HuH-7 (cell line): ENCODE results near the gene WDR62.
A peak's percentile ranks its signal among the peaks of the same experiment; 100 is the strongest.
"Not testable (repeated sequence)": the region's sequence is repeated elsewhere in the genome, so short reads cannot be mapped to it uniquely, and the experiment has no call there.

Experiments
- DNase-seq: peaks from one replicate; pipeline ENCODE4 v3.0.0; 2011; ENCODE audit warnings: low spot score

WDR62 gene

DNA sequence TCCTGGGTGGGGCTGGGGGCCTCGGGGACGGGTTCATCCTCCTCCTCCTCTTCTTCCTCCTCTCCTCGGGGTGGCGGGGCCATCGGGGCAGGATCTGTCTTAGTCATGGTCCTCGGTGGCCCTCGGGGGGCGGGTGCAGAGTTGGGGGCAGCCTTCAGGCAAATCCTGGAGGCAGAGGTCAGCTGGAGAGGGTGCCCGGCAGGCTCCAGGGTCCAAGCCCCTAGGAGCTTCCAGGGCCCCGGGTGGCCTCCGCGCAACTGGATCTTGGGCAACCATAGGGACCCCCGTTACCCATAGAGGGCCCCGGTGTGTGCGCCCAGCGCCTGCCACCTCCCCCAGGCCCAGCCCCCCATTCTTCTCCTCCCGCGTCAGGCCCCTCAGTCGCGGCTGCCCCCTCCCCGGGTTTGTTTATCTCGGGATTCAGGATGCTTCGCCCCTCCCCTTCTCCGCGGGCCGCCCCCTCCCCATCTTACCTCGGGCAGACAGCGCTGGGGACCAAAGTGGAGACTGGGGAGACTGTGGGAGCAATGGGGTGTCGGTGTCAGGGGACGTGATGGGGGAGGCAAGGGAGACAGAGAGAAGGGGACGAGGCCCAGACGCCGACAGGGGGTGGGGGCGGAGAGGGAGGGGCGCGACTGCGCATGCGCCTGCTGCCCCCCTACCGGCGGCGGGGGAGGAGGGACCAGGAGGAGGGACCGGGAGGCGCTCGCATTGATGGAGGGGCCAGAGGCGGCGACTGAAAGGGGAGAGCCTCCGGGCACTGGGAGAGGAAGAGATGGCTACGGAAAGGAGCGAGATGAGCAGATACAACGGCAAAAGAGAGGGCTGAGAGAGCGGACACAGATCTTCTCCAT, 22.2 kb upstream of the WDR62 start, which contains the start of gene CLIP3:
CLIP3 (minus strand) TSS at position 623 of the 854 bp plus-strand sequence; CDS start at position 107, 516 bp downstream.
- no peak for DNase-seq

GRCh38 chr19:36040495-36040894, 14.2 kb upstream of the WDR62 start:
- no peak for DNase-seq

GRCh38 chr19:36041092-36041491, 13.6 kb upstream of the WDR62 start:
- not testable (repeated sequence) for DNase-seq

DNA sequence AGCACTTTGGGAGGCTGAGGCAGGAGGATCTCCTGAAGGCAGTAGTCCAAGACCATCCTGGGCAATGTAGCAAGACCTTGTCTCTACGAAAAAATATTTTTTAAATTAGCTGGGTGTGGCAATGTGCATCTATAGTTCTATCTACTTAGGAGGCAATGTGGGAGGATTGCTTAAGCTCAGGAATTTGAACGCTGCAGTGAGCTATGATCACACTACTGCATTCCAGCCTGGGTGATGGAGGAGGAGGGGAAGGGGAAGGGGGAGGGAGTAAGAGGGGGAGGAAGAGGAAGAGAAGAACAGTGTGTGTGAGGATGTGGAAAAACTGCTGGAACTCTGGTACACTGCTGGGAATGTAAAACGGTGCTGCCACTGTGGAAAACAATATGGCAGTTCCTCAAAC, 12.9 kb upstream of the WDR62 start:
- DNase-seq = peak; percentile 52

GRCh38 chr19:36043952-36044351, 10.7 kb upstream of the WDR62 start:
- DNase-seq = no peak

GRCh38 chr19:36046443-36047050, 8.2 kb upstream of the WDR62 start:
- DNase-seq = no peak

- DNase-seq = no peak
These were observed 6.9 kb upstream of the WDR62 start for GRCh38 chr19:36047835-36048234.

GRCh38 chr19:36049080-36049698, 5.5 kb upstream of the WDR62 start:
- DNase-seq = no peak

GRCh38 chr19:36051236-36051635, 3.5 kb upstream of the WDR62 start:
- peak; percentile 68 for DNase-seq

GRCh38 chr19:36051637-36052036, 3.1 kb upstream of the WDR62 start:
- no peak for DNase-seq

DNA sequence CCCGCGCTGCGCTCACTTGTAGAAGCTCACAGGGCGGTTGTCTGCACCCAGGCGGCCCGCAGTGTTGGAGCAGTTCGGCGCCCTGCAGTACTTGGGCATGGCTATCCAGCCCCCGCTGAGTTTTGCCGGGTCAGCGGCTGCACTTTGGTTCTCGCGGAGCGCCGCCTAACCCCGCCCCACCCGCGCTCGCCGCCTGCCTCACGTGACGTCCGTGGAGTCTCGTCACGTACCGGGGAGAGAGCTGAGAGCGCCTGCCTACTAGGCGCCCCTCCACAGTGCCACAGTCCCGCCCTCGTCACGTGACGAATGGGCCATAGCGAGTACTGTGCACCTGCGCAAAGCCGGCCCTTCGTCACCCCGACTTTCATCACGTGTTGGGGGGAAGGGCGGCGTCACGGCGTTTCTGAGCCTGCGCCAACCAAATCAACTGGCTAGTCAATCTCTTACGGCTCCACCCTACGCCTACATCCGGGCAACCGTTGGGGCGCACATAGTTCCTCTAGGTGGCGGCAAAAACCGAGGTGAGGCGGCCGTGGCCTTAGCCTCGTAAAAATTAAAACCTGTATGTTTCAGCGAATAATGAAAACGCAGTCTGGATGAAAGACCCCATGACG, 471 bp upstream of the WDR62 start, which contains the start of gene THAP8:
THAP8 (minus strand) TSS at position 167 of the 614 bp plus-strand sequence; CDS start at position 99, 68 bp downstream.
- peak; percentile 99 for DNase-seq

DNA sequence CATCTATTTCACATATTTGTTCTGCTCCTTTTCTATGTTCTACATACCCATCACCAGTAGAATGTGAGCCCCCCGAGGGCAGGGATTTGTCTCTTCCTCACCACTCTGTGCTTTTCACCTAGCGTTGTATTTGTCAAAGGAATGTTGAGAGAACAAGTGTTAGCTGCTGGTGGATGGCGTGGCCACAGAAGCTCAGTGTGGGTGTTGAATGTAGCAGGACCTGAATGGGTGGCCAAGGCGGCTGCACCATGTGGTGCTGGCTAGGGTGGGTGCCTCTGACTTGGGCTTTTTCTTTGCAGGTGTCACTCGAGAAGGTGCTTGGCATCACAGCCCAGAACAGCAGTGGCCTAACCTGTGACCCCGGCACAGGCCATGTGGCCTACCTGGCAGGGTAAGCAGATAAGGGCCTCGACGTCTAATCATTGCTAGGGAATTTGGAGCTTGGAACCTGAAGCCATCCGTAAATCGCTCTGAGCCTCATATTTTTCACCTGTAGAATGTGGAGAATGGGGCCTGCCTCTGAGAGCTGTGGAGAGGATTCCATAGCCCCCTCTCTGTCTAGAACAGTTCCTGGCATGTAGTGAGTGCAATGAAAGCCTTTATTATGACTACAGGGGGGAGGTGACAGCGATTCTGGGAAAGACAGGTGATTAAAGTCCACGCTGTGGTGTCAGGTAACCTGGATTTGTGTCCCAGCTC, 3.9 kb downstream of the WDR62 start:
- DNase-seq = peak; percentile 44

DNA sequence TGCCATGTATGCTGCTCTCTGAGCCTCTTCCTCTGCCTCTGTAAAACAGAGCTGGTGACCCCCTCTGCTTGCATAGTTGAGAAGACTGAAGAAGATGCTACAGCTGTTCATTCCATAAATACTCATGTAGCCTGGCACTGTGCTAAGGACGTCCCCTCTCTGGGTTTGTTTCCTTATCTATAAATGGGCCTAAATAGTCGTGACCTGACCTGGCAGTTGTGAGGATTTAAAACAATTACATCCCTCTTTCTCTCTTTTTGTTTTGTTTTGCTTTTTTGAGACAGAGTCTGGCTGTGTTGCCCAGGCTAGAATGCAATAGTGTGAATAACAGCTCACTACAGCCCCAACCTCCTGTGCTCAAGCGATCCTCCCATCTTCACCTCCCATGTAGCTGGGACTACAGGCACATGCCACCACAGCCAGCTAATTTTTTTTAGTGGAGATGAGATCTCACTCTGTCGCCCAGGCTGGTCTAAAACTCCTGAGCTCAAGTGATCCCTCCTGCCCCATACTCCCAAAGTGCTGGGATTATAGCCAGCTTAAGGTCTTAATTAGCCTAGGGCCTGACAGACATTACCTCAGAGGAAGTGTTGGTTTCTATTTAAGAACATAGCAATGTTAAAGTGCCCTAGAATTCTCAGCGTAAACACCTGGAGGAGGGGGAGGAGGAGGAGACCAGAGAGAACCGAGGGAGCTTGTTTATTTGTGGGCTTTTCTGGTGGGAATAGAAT, 4.6 kb downstream of the WDR62 start:
- no peak for DNase-seq

DNA sequence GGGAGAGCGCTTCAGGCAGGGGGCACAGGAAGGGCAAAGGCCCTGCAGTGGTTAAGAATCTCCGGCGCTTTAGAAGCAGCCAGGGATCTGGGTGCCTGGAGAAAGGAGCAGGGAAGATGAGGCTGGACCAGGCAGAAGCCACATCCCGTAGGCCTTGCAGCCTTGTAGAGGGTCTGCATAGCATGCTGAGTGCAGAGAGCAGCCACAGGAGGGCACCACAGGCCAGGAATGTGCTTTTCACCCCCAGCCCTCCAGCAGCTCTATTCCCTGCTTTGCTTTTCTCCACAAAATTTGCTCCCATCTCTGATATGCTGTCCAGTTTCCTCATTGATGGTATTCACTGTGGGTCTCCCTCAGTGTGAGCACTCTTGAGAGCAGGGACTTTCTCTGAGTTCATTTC, 5.7 kb downstream of the WDR62 start:
- DNase-seq = peak; percentile 84

GRCh38 chr19:36061367-36061766, 6.7 kb downstream of the WDR62 start:
- DNase-seq = no peak

GRCh38 chr19:36064826-36065225, 10.1 kb downstream of the WDR62 start:
- no peak for DNase-seq

DNA sequence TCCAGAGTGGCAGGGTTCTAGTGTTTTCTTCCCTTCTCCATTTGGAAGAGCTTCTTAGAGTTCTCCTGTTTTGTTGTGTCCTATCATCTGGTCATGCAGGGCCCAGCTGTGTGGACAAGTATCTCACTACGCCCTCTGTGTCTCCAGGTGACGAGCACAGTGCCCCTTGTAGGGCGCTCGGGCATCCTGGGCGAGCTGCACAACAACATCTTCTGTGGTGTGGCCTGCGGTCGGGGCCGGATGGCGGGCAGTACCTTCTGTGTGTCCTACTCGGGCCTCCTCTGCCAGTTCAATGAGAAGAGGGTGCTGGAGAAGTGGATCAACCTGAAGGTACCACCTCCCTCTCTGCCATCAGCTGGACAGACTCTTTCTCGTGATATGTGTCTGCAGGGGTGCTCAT, 13.0 kb downstream of the WDR62 start:
- DNase-seq = no peak

- not testable (repeated sequence) for DNase-seq
These were observed 14.3 kb downstream of the WDR62 start for GRCh38 chr19:36068810-36069499.

DNA sequence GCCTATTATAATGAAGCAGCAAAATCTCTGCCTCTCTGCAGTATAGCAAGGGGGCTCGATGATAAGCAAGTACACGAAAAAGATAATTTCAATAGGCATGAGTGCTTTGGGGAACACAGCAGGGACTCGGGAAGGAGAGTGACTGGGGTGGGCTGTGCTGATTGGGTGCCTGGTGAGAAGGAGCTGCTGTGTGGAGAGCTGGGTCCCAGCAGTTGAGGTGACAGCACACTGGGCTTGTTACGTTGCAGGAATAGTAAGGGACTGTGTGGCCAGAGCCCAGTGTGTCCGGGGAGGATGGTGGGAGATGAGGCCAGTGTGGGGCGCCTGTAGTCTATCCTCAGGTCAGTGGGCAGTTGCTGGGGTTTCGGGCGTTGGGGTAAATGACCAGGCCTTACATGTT, 17.4 kb downstream of the WDR62 start:
- no peak for DNase-seq

DNA sequence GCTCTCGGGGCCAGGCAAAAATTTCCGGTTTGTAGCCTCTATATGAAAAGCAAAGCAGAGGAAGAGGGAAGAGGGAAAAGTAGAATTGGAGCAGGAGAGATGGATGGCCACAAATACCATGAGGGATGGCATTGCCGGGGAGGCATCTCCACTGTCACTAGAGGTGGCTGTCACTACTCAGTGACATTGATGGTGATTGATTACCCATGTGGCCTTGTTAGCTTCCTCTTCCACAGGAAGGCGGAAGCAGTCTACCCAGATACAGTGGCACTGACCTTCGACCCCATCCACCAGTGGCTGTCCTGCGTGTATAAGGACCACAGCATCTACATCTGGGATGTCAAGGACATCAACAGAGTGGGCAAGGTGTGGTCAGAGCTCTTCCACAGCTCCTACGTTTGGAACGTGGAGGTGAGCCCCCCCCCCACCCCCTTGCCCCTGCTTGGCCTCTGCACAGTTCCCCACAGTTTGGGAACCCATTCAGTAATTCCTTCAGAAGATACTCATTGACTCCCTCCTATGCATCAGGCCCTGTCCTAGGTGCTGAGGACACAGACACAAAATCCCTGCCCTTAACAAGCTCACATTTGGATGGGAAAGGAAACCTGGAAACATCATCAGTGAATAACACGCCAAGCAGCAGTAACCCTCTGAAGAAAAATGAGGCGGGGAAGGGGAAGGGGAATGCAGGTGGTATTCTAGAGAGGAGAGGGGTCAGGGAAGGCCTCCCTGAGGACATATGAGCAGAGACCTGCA, 18.6 kb downstream of the WDR62 start:
- no peak for DNase-seq
